ENCODE data around the gene KCNA10. TPM values are rescaled to one million over a fixed set of nuclear protein-coding genes. Genes with fewer than 3 reads are reported as not detected.

The KCNA10 gene
- total RNA-seq, 1 experiment from 2014 or later: not detected

- H3K9me2 ChIP-seq (ENCODE audit: insufficient read depth): no peaks in the 10 kb centered on the region
- H3K9me3 ChIP-seq (ENCODE audit: control insufficient read depth in 1 of 2, insufficient read depth in 1 of 2, low read depth in 1 of 2, low read length in 2 of 2): no peaks in the 10 kb centered on the region
- peaks cover 23 to 47% of the 10 kb centered on the region in 2 experiments for H3K4me1 ChIP-seq (ENCODE audit: control insufficient read depth in 1 of 2, insufficient read depth in 2 of 2, low read length in 2 of 2)
- H3K4me3 ChIP-seq (replicated peaks in 1 of 2; ENCODE audit: low read depth in 1 of 2, low read length in 2 of 2): no peak overlapping the region
- H3K27me3 ChIP-seq (ENCODE audit: insufficient read depth, low read length): no peaks in the 10 kb centered on the region
- ChIA-PET CTCF (interaction anchor here (21.6 kb wide), 1 partner anchor 21 kb away, joined by 203 read pairs; no protein-coding TSS in a partner anchor), POLR2A (no interaction called here), RAD21 (ENCODE audit: low non-redundant PET in 1 of 2, low total read pairs in 2 of 2, uncharacterized antibody in 2 of 2, unreplicated experiment in 2 of 2) (no interaction called here)
- H3K4me2 ChIP-seq (ENCODE audit: low read length): no peak overlapping the region
- H3K36me3 ChIP-seq (ENCODE audit: control insufficient read depth in 1 of 2, insufficient read depth in 2 of 2, low read length in 2 of 2): no peaks in the 10 kb centered on the region
- no peak overlapping the region for H3K9ac ChIP-seq (ENCODE audit: low read length)
- H2AFZ ChIP-seq (ENCODE audit: low read depth, low read length, poor library complexity, severe bottlenecking): no peak overlapping the region
- intact Hi-C loops (cut with micrococcal nuclease): no loop called here
- no peak overlapping the region for H3K27ac ChIP-seq (ENCODE audit: low read depth, low read length)
- H4K20me1 ChIP-seq (ENCODE audit: insufficient read depth): no peaks in the 10 kb centered on the region
- BruUV-seq (replicated peaks): no TSS peak
- DNase-seq (ENCODE audit: low read depth, low spot score) (no peak), ATAC-seq (no peak)
- TF ChIP-seq CBX3 (IDR thresholded peaks at IDR 0.05; ENCODE audit: low read depth) (no peak), POLR2A (IDR thresholded peaks at IDR 0.05; ENCODE audit: borderline replicate concordance, extremely low read depth, insufficient read depth, insufficient read length) (no peak), SP1 (IDR thresholded peaks at IDR 0.05; ENCODE audit: low read depth) (no peak), FOSL1 (IDR thresholded peaks at IDR 0.05; ENCODE audit: low read depth) (no peak), ZNF274 (IDR thresholded peaks at IDR 0.05; ENCODE audit: low read depth, low read length) (no peak), ZBTB33 (IDR thresholded peaks at IDR 0.05; ENCODE audit: extremely low read depth, insufficient replicate concordance, low read length) (no peak), ZFX (IDR thresholded peaks at IDR 0.05) (no peak), SIN3A (IDR thresholded peaks at IDR 0.05; ENCODE audit: low read depth) (no peak), YY1 (IDR thresholded peaks at IDR 0.05; ENCODE audit: extremely low read depth, insufficient replicate concordance, low read depth, low read length) (no peak)
- TF ChIP-seq, protein P1, sequence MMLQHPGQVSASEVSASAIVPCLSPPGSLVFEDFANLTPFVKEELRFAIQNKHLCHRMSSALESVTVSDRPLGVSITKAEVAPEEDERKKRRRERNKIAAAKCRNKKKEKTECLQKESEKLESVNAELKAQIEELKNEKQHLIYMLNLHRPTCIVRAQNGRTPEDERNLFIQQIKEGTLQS (IDR thresholded peaks at IDR 0.05): no peak
- H3K79me2 ChIP-seq (ENCODE audit: insufficient read depth, low read length): no peaks in the 10 kb centered on the region
Measured at GRCh38 chr1:110474444-110474843, 44.5 kb downstream of the KCNA10 start.
